ENCODE results near the gene ARHGAP42.

ARHGAP42 gene

GRCh38 chr11:101028644-101029043 is 341.6 kb downstream of the ARHGAP42 start:
- DNase-seq (ENCODE audit: low read depth), result no peak

DNA sequence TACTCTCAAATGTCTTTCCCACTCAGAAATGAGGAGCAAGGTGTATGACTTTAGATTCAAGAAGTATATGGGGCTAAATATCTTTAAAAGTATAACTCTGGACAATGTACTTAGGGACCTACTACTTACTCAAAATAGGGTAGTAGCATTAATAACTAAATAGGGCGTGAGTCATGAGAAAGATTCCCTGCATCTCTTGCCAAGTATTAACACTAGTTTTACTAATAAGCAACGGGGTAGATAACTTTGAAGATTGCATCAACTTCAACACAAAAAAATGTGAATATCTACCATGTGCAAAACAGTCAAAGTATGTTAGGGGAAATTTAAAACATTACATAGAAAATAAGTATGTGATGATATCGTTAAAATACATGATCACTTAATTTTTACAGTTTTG is 342.9 kb downstream of the ARHGAP42 start:
- DNase-seq (ENCODE audit: low read depth), result no peak

GRCh38 chr11:101030692-101031091 is 343.6 kb downstream of the ARHGAP42 start:
- DNase-seq (ENCODE audit: low read depth), result no peak

GRCh38 chr11:101031713-101032112 is 344.6 kb downstream of the ARHGAP42 start:
- no peak for DNase-seq (ENCODE audit: low read depth)

GRCh38 chr11:101032991-101033390 is 345.9 kb downstream of the ARHGAP42 start:
- no peak for DNase-seq (ENCODE audit: low read depth)

DNA sequence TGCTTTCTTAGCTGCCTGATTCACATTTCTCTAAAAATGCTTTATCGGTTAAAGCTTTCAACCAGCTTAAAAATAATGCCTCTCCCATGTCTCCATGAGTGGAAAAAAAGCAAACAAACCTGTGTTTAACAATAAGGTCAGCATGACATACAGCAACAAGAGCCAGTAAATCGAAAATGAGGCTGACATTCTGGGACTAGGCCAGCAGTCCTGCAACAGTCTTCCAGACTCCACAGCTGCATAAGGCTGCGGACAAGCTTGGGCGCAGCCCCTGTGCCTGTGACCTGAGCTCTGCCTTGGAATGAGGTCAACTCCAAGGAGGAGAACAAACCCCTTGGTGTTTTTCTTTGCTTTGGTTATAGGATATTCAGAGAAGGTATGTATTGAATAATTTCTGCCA is 347.0 kb downstream of the ARHGAP42 start:
- DNase-seq (ENCODE audit: low read depth), result no peak

GRCh38 chr11:101035872-101036271 is 348.8 kb downstream of the ARHGAP42 start:
- no peak for DNase-seq (ENCODE audit: low read depth)

Data from T follicular helper cell (primary cell).